Panc1 (cell line): ENCODE measurements around the gene FHL2. TPM values are rescaled to one million over a fixed set of nuclear protein-coding genes. Genes with fewer than 3 reads are reported as not detected.

Source experiments
- ATAC-seq: fragments of 200-7000 bp; cut with Tn5 transposase; 2 replicates; pipeline ENCODE4 v1.9.1; 2020; ENCODE audit warnings: mild to moderate bottlenecking, moderate library complexity
- BruUV-seq: library from RNA; stranded (reverse); fragments of 400-500 nt; replicated peaks from 2 replicates; lab custom pipeline; 2021; lab: Mats Ljungman, UMichigan
- CTCF ChIA-PET: fragments of 300-600 bp; sonication (Branson Sonifier 250); formaldehyde crosslinking; loops from one replicate; lab custom pipeline; 2022; ENCODE audit warnings: antibody characterized with exemption; lab: Charles Lee
- POLR2A ChIA-PET: fragments of 300-600 bp; sonication (Branson Sonifier 250); formaldehyde crosslinking; loops from one replicate; lab custom pipeline; 2022; ENCODE audit warnings: antibody characterized with exemption; lab: Charles Lee
- DNase-seq: peaks from one replicate; pipeline ENCODE4 v3.0.0-alpha.2; 2010; ENCODE audit warnings: low read depth, low spot score
- H3K27ac ChIP-seq: 2 replicates; pipeline ENCODE4 v1.5.1; 2011; ENCODE audit warnings: mild to moderate bottlenecking, low read length, inconsistent platforms
- H3K27me3 ChIP-seq: fragments of 200-500 bp; sonication (Bioruptor generic); 2 replicates; pipeline ENCODE4 v1.6.0; 2014; ENCODE audit warnings: low read length, inconsistent platforms; ENCODE audit not compliant: control insufficient read depth, insufficient read depth
- H3K36me3 ChIP-seq: fragments of 200-500 bp; sonication (Bioruptor generic); 2 replicates; pipeline ENCODE4 v1.5.1; 2014; ENCODE audit warnings: inconsistent platforms, mild to moderate bottlenecking, low read length, moderate library complexity; ENCODE audit not compliant: control insufficient read depth, insufficient read depth
- H3K4me1 ChIP-seq: 2 replicates; pipeline ENCODE4 v1.5.1; 2011; ENCODE audit warnings: inconsistent platforms, mild to moderate bottlenecking, low read length, moderate library complexity; ENCODE audit not compliant: control insufficient read depth, insufficient read depth
- H3K4me3 ChIP-seq, 2 experiments: 2 replicates each; pipeline ENCODE4 v1.5.1; 2011 to 2012; ENCODE audit warnings: low read depth in 2 of 2, low read length in 2 of 2, mild to moderate bottlenecking in 2 of 2, inconsistent platforms in 1 of 2, moderate library complexity in 1 of 2
- H3K9me3 ChIP-seq: fragments of 200-500 bp; sonication (Bioruptor generic); 2 replicates; pipeline ENCODE4 v1.5.1; 2014; ENCODE audit warnings: low read depth, mild to moderate bottlenecking, inconsistent platforms, low read length, moderate library complexity; ENCODE audit not compliant: control insufficient read depth, insufficient read depth
- POLR2AphosphoS5 ChIP-seq: IDR thresholded peaks from 2 replicates; pipeline ENCODE4 v1.6.1; 2012; ENCODE audit warnings: mild to moderate bottlenecking, low read depth, low read length, moderate library complexity
- SIN3A ChIP-seq: IDR thresholded peaks from 2 replicates; pipeline ENCODE4 v1.6.1; 2012; ENCODE audit warnings: low read depth, mild to moderate bottlenecking, low read length, moderate library complexity, borderline replicate concordance; ENCODE audit not compliant: insufficient read depth
- TCF7L2 ChIP-seq: IDR thresholded peaks from 2 replicates; pipeline ENCODE4 v1.6.1; 2011; ENCODE audit warnings: mild to moderate bottlenecking, low read depth, low read length, inconsistent platforms
- in situ Hi-C: cut with HindIII; loops from 2 replicates; pipeline ENCODE4 v1.10.0; 2016; ENCODE audit warnings: low sequenced_read_pairs, low pct_unique_long_range_greater_than_20kb
- intact Hi-C: fragments of 100-400 bp; cut with micrococcal nuclease; formaldehyde crosslinking; loops from one replicate; pipeline ENCODE4 v1.10.0; 2022; ENCODE audit not compliant: unreplicated experiment
- total RNA-seq: library from RNA; stranded (reverse); gene quantifications from one replicate; pipeline ENCODE4 v1.2.1, GENCODE V29; 2021; ENCODE audit not compliant: unreplicated experiment
- TF ChIP-seq, protein P1 (sequence below): fragments of 450-650 bp; IDR thresholded peaks from 2 replicates; pipeline ENCODE4 v1.5.1; 2017; ENCODE audit warnings: mild to moderate bottlenecking
- TF ChIP-seq, protein P2 (sequence below), 2 experiments: IDR thresholded peaks; 2 replicates each; pipeline ENCODE4 v1.6.1; 2011 to 2012; ENCODE audit warnings: low read depth in 2 of 2, control low read depth in 1 of 2, low read length in 1 of 2, mild to moderate bottlenecking in 1 of 2, moderate library complexity in 1 of 2; ENCODE audit not compliant: insufficient read depth in 1 of 2

FHL2 gene
- total RNA-seq, 1 experiment from 2014 or later: 378 TPM

DNA sequence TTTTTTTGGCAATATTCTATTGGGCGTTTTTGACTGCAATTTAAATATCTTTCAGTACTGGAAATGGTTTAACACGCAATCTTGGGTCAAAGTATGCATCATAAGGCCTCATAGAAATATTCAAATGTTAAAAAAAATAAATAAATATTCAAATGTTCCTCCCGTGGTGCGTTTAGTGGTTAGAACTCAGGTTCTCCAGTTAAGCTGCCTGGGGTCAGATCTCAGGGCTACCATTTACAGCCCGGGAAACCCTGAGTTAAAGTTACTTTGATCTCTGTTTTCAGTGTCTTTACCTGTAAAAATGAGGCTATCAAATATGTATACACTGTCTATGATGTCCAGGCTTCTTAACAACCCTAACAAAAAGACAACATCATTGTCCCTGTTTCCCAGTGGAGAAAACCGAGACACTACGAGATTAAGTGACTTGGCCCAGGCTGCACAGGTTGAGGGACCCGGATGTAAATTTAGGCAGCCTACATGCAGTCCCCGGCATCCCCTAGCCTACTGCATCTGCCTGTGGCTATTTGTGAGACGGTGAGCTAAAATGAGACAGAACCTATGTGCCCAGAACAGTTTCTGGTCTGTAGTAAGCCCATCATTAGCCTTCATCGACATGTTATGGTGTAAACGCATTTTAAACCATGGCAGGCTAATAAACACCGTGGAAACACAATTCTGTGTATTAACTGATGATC is 1.7 kb downstream of the FHL2 start:
- intact Hi-C loops: loop anchor here (5.0 kb wide), 1 partner anchor 125 kb away; no protein-coding TSS in a partner anchor
- POLR2A ChIA-PET: interaction anchor here (0.5 to 2.1 kb wide), 6 partner anchors 9 to 672 kb away, joined by 3 to 10 read pairs (median 4); no protein-coding TSS in a partner anchor
- CTCF ChIA-PET: no interaction called here
- Histone ChIP-seq H3K9me3 (no peaks in the 10 kb centered on the region), H3K27ac (peak overlapping the region; percentile 100), H3K27me3 (no peaks in the 10 kb centered on the region), H3K4me3 (peak overlapping the region; percentile 86 to 90), H3K4me1 (peaks cover 70% of the 10 kb centered on the region), H3K36me3 (peaks cover 21% of the 10 kb centered on the region)
- ATAC-seq (no peak), DNase-seq (no peak)
- no TSS peak for BruUV-seq
- TF ChIP-seq, protein P1, sequence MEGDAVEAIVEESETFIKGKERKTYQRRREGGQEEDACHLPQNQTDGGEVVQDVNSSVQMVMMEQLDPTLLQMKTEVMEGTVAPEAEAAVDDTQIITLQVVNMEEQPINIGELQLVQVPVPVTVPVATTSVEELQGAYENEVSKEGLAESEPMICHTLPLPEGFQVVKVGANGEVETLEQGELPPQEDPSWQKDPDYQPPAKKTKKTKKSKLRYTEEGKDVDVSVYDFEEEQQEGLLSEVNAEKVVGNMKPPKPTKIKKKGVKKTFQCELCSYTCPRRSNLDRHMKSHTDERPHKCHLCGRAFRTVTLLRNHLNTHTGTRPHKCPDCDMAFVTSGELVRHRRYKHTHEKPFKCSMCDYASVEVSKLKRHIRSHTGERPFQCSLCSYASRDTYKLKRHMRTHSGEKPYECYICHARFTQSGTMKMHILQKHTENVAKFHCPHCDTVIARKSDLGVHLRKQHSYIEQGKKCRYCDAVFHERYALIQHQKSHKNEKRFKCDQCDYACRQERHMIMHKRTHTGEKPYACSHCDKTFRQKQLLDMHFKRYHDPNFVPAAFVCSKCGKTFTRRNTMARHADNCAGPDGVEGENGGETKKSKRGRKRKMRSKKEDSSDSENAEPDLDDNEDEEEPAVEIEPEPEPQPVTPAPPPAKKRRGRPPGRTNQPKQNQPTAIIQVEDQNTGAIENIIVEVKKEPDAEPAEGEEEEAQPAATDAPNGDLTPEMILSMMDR: no peak
- TF ChIP-seq POLR2AphosphoS5 (peak; percentile 79), TCF7L2 (0 out of 2 replicates have a peak, but pooled peaks have one; percentile 40)
- TF ChIP-seq, protein P2, sequence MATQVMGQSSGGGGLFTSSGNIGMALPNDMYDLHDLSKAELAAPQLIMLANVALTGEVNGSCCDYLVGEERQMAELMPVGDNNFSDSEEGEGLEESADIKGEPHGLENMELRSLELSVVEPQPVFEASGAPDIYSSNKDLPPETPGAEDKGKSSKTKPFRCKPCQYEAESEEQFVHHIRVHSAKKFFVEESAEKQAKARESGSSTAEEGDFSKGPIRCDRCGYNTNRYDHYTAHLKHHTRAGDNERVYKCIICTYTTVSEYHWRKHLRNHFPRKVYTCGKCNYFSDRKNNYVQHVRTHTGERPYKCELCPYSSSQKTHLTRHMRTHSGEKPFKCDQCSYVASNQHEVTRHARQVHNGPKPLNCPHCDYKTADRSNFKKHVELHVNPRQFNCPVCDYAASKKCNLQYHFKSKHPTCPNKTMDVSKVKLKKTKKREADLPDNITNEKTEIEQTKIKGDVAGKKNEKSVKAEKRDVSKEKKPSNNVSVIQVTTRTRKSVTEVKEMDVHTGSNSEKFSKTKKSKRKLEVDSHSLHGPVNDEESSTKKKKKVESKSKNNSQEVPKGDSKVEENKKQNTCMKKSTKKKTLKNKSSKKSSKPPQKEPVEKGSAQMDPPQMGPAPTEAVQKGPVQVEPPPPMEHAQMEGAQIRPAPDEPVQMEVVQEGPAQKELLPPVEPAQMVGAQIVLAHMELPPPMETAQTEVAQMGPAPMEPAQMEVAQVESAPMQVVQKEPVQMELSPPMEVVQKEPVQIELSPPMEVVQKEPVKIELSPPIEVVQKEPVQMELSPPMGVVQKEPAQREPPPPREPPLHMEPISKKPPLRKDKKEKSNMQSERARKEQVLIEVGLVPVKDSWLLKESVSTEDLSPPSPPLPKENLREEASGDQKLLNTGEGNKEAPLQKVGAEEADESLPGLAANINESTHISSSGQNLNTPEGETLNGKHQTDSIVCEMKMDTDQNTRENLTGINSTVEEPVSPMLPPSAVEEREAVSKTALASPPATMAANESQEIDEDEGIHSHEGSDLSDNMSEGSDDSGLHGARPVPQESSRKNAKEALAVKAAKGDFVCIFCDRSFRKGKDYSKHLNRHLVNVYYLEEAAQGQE (IDR thresholded peaks at IDR 0.05; ENCODE audit: insufficient read depth in 1 of 2, low read depth in 2 of 2, low read length in 1 of 2): no peak
- in situ Hi-C loops: no loop called here

DNA sequence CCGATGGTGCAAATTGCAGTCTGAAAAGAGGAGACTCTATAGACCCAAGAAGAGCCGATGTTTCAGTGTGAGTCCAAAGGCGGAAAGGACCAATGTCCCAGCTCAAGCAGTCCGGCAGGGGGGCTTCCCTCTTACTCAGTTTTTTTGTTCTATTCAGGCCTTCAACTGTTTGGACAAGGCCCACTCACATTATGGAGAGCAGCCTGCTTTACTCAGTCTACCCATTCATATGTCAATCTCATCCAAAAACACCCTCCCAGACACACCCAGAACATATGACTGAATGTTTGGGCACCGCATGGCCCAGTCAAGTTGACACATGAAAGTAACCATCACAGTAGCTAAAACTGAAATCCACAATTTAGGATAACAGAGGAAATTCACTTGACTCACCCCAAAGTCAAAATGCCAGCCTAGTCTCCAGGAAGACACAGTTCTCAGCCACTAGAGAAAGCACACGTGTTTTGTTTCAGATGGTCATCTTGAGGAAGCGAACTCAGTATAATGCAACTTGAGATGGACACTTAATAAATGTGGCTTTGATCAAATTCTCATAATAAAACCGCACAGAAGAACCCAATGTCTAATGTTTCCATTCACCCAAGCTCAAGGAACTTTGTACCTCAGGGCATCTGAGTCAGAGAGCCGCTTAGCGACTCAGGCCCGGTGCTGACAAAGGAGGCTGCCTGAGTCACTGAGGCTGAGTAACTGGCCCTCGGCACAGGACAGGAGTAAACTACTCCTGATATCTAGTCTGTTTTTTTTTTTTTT is 2.4 kb downstream of the FHL2 start:
- no TSS peak for BruUV-seq
- in situ Hi-C loops: no loop called here

More for the DNA sequence above, 2.4 kb downstream of the FHL2 start:
- intact Hi-C loops: loop anchor here (5.0 kb wide), 1 partner anchor 126 kb away; no protein-coding TSS in a partner anchor
- no peaks in the 10 kb centered on the region for H3K27me3 ChIP-seq
- DNase-seq (peak; percentile 92), ATAC-seq (peak; percentile 36)
- peak overlapping the region; percentile 86 to 90 for H3K4me3 ChIP-seq
- no peaks in the 10 kb centered on the region for H3K9me3 ChIP-seq
- TF ChIP-seq, protein P2 (IDR thresholded peaks at IDR 0.05; ENCODE audit: insufficient read depth in 1 of 2, low read depth in 2 of 2, low read length in 1 of 2): no peak
- TF ChIP-seq SIN3A (no peak), POLR2AphosphoS5 (peak; percentile 58; the same call in 1 of the 2 replicates), TCF7L2 (no peak)
- TF ChIP-seq, protein P1: no peak
- peaks cover 21% of the 10 kb centered on the region for H3K36me3 ChIP-seq
- H3K4me1 ChIP-seq: peaks cover 73% of the 10 kb centered on the region
- ChIA-PET CTCF (no interaction called here), POLR2A (interaction anchor here (0.6 to 1.4 kb wide), 2 partner anchors 9 to 63 kb away, joined by 3 to 5 read pairs; no protein-coding TSS in a partner anchor)
- H3K27ac ChIP-seq: peak overlapping the region; percentile 100
